Panc1 (cell line): ENCODE results near the gene GPC3. TPM values are rescaled to one million over a fixed set of nuclear protein-coding genes. Genes with fewer than 3 reads are reported as not detected.

Experiments used
- ATAC-seq: fragments of 200-7000 bp; cut with Tn5 transposase; 2 replicates; pipeline ENCODE4 v1.9.1; 2020; ENCODE audit warnings: mild to moderate bottlenecking, moderate library complexity
- BruUV-seq: library from RNA; stranded (reverse); fragments of 400-500 nt; replicated peaks from 2 replicates; lab custom pipeline; 2021; lab: Mats Ljungman, UMichigan
- CTCF ChIA-PET: fragments of 300-600 bp; sonication (Branson Sonifier 250); formaldehyde crosslinking; loops from one replicate; lab custom pipeline; 2022; ENCODE audit warnings: antibody characterized with exemption; lab: Charles Lee
- POLR2A ChIA-PET: fragments of 300-600 bp; sonication (Branson Sonifier 250); formaldehyde crosslinking; loops from one replicate; lab custom pipeline; 2022; ENCODE audit warnings: antibody characterized with exemption; lab: Charles Lee
- DNase-seq: peaks from one replicate; pipeline ENCODE4 v3.0.0-alpha.2; 2010; ENCODE audit warnings: low read depth, low spot score
- H3K27ac ChIP-seq: 2 replicates; pipeline ENCODE4 v1.5.1; 2011; ENCODE audit warnings: mild to moderate bottlenecking, low read length, inconsistent platforms
- H3K27me3 ChIP-seq: fragments of 200-500 bp; sonication (Bioruptor generic); 2 replicates; pipeline ENCODE4 v1.6.0; 2014; ENCODE audit warnings: low read length, inconsistent platforms; ENCODE audit not compliant: control insufficient read depth, insufficient read depth
- H3K36me3 ChIP-seq: fragments of 200-500 bp; sonication (Bioruptor generic); 2 replicates; pipeline ENCODE4 v1.5.1; 2014; ENCODE audit warnings: inconsistent platforms, mild to moderate bottlenecking, low read length, moderate library complexity; ENCODE audit not compliant: control insufficient read depth, insufficient read depth
- H3K4me1 ChIP-seq: 2 replicates; pipeline ENCODE4 v1.5.1; 2011; ENCODE audit warnings: inconsistent platforms, mild to moderate bottlenecking, low read length, moderate library complexity; ENCODE audit not compliant: control insufficient read depth, insufficient read depth
- H3K4me3 ChIP-seq, 2 experiments: 2 replicates each; pipeline ENCODE4 v1.5.1; 2011 to 2012; ENCODE audit warnings: low read depth in 2 of 2, low read length in 2 of 2, mild to moderate bottlenecking in 2 of 2, inconsistent platforms in 1 of 2, moderate library complexity in 1 of 2
- H3K9me3 ChIP-seq: fragments of 200-500 bp; sonication (Bioruptor generic); 2 replicates; pipeline ENCODE4 v1.5.1; 2014; ENCODE audit warnings: low read depth, mild to moderate bottlenecking, inconsistent platforms, low read length, moderate library complexity; ENCODE audit not compliant: control insufficient read depth, insufficient read depth
- CTCF ChIP-seq: fragments of 450-650 bp; IDR thresholded peaks from 2 replicates; pipeline ENCODE4 v1.5.1; 2017; ENCODE audit warnings: mild to moderate bottlenecking
- POLR2AphosphoS5 ChIP-seq: IDR thresholded peaks from 2 replicates; pipeline ENCODE4 v1.6.1; 2012; ENCODE audit warnings: mild to moderate bottlenecking, low read depth, low read length, moderate library complexity
- REST ChIP-seq, 2 experiments: IDR thresholded peaks; 2 replicates each; pipeline ENCODE4 v1.6.1; 2011 to 2012; ENCODE audit warnings: low read depth in 2 of 2, control low read depth in 1 of 2, low read length in 1 of 2, mild to moderate bottlenecking in 1 of 2, moderate library complexity in 1 of 2; ENCODE audit not compliant: insufficient read depth in 1 of 2
- SIN3A ChIP-seq: IDR thresholded peaks from 2 replicates; pipeline ENCODE4 v1.6.1; 2012; ENCODE audit warnings: low read depth, mild to moderate bottlenecking, low read length, moderate library complexity, borderline replicate concordance; ENCODE audit not compliant: insufficient read depth
- TCF7L2 ChIP-seq: IDR thresholded peaks from 2 replicates; pipeline ENCODE4 v1.6.1; 2011; ENCODE audit warnings: mild to moderate bottlenecking, low read depth, low read length, inconsistent platforms
- in situ Hi-C: cut with HindIII; loops from 2 replicates; pipeline ENCODE4 v1.10.0; 2016; ENCODE audit warnings: low sequenced_read_pairs, low pct_unique_long_range_greater_than_20kb
- intact Hi-C: fragments of 100-400 bp; cut with micrococcal nuclease; formaldehyde crosslinking; loops from one replicate; pipeline ENCODE4 v1.10.0; 2022; ENCODE audit not compliant: unreplicated experiment
- total RNA-seq: library from RNA; stranded (reverse); gene quantifications from one replicate; pipeline ENCODE4 v1.2.1, GENCODE V29; 2021; ENCODE audit not compliant: unreplicated experiment

GPC3 gene
- total RNA-seq, 1 experiment from 2014 or later = 0.95 TPM

GRCh38 chrX:133587071-133587470 is 398.3 kb downstream of the GPC3 start:
- in situ Hi-C loops = no loop called here
- TF ChIP-seq CTCF (no peak), TCF7L2 (no peak), SIN3A (no peak), REST (IDR thresholded peaks at IDR 0.05; ENCODE audit: insufficient read depth in 1 of 2, low read depth in 2 of 2, low read length in 1 of 2) (no peak), POLR2AphosphoS5 (no peak)
- no peak overlapping the region for H3K4me3 ChIP-seq
- ATAC-seq = no peak
- H3K27me3 ChIP-seq = no peaks in the 10 kb centered on the region
- ChIA-PET POLR2A (no interaction called here), CTCF (no interaction called here)
- H3K36me3 ChIP-seq = no peaks in the 10 kb centered on the region
- no peak overlapping the region for H3K27ac ChIP-seq
- no peaks in the 10 kb centered on the region for H3K9me3 ChIP-seq
- no peak for DNase-seq
- no TSS peak for BruUV-seq
- H3K4me1 ChIP-seq = no peaks in the 10 kb centered on the region
- intact Hi-C loops = no loop called here

- ATAC-seq (no peak), DNase-seq (no peak)
- no peak overlapping the region for H3K27ac ChIP-seq
- H3K4me1 ChIP-seq = no peaks in the 10 kb centered on the region
- in situ Hi-C loops (no loop called here), intact Hi-C loops (no loop called here)
- no peak overlapping the region for H3K4me3 ChIP-seq
- no peaks in the 10 kb centered on the region for H3K9me3 ChIP-seq
- no TSS peak for BruUV-seq
- ChIA-PET CTCF (no interaction called here), POLR2A (no interaction called here)
- no peaks in the 10 kb centered on the region for H3K36me3 ChIP-seq
- TF ChIP-seq REST (IDR thresholded peaks at IDR 0.05; ENCODE audit: insufficient read depth in 1 of 2, low read depth in 2 of 2, low read length in 1 of 2) (no peak), SIN3A (no peak), TCF7L2 (no peak), POLR2AphosphoS5 (no peak), CTCF (no peak)
- no peaks in the 10 kb centered on the region for H3K27me3 ChIP-seq
These were observed 399.0 kb downstream of the GPC3 start for GRCh38 chrX:133586443-133586842.
